Tibial nerve (tissue), 4 donors: Measurements from ENCODE around the gene NUP85. TPM values are rescaled to one million over a fixed set of nuclear protein-coding genes. Genes with fewer than 3 reads are reported as not detected.

ENCODE experiments used
- DNase-seq, 2 donors: peaks; one replicate each; pipeline ENCODE4 v3.0.0-alpha.2; 2019; ENCODE audit warnings: low spot score in 2 of 2
- H3K27ac ChIP-seq, 4 donors: fragments of 200-600 bp; sonication (generic) in 3 of 4; one replicate each; pipeline ENCODE4 v1.5.1; 2017 to 2019; ENCODE audit warnings: mild to moderate bottlenecking in 1 of 4
- H3K27me3 ChIP-seq, 2 donors: fragments of 200-600 bp; sonication (generic) in 1 of 2; one replicate each; pipeline versions ENCODE4 v1.5.1 to v1.6.0; 2017 to 2019
- H3K36me3 ChIP-seq, 3 donors: fragments of 200-600 bp; sonication (generic); one replicate each; pipeline ENCODE4 v1.5.1; 2018 to 2019
- H3K4me1 ChIP-seq, 4 donors: fragments of 200-600 bp; sonication (generic) in 3 of 4; one replicate each; pipeline ENCODE4 v1.5.1; 2017 to 2019
- H3K4me3 ChIP-seq, 4 donors: fragments of 200-600 bp; sonication (generic) in 3 of 4; one replicate each; pipeline ENCODE4 v1.5.1; 2017 to 2019; ENCODE audit warnings: mild to moderate bottlenecking in 1 of 4, moderate library complexity in 1 of 4
- H3K9me3 ChIP-seq, 4 donors: fragments of 200-600 bp; sonication (generic) in 3 of 4; one replicate each; pipeline ENCODE4 v1.5.1; 2017 to 2019
- CTCF ChIP-seq, 5 experiments: fragments of 200-600 bp in 3 of 5; fragments of 450-650 bp in 2 of 5; sonication (generic) in 3 of 5; IDR thresholded peaks; one replicate each; pipeline ENCODE4 v1.5.1; 2016 to 2019; ENCODE audit warnings: antibody characterized with exemption in 5 of 5, mild to moderate bottlenecking in 3 of 5, moderate library complexity in 2 of 5
- EP300 ChIP-seq, 2 donors: sonication (generic); formaldehyde crosslinking; IDR thresholded peaks; one replicate each; pipeline ENCODE4 v1.6.1; 2017; ENCODE audit warnings: antibody characterized with exemption in 2 of 2, mild to moderate bottlenecking in 1 of 2
- POLR2A ChIP-seq, 2 donors: fragments of 450-650 bp; IDR thresholded peaks; one replicate each; pipeline ENCODE4 v1.6.1; 2017; ENCODE audit warnings: antibody characterized with exemption in 2 of 2, mild to moderate bottlenecking in 2 of 2, moderate library complexity in 2 of 2
- WGBS, 2 donors: methylation state at CpG; one replicate each; pipeline ENCODE4 v1.1.5; 2018; 5-methylcytosine and 5-hydroxymethylcytosine counted together
- total RNA-seq, 4 donors: library from RNA; depleted of rRNA; stranded (reverse); fragments of >200 nt; gene quantifications; one replicate each; pipeline ENCODE4 v1.1.0, GENCODE V29; 2016

NUP85 gene
- total RNA-seq, 4 donors from 2014 or later, result 38.1 to 68.6 (median 53.2) TPM

GRCh38 chr17:75285123-75285522, 79.6 kb downstream of the NUP85 start:
- TF ChIP-seq EP300 (IDR thresholded peaks at IDR 0.05), result no peak
- TF ChIP-seq CTCF (IDR thresholded peaks at IDR 0.05), result no peak
- TF ChIP-seq POLR2A (IDR thresholded peaks at IDR 0.05), result no peak
- H3K4me1 ChIP-seq, result peaks cover 0 to 14% (median 4%) of the 10 kb centered on the region in 4 donors
- H3K4me3 ChIP-seq, result no peak overlapping the region
- H3K36me3 ChIP-seq, result peaks cover 0 to 63% (median 7%) of the 10 kb centered on the region in 3 donors
- no peak overlapping the region for H3K27ac ChIP-seq
- DNase-seq, result no peak
- 80 to 81% methylated on average over 6 of the region's 6 CpGs for WGBS, 2 donors
- no peaks in the 10 kb centered on the region for H3K27me3 ChIP-seq
- no peaks in the 10 kb centered on the region for H3K9me3 ChIP-seq

Other genes starting within 250 kb of the NUP85 start
- 10 to 100 TPM in 1 of 4 donors, 1 to 10 TPM in 3; 5.7 to 11.6 (median 8.9) TPM for gene HID1, start 232.9 kb upstream of the NUP85 start, total RNA-seq
- gene CDR2L, start 218.0 kb upstream of the NUP85 start, total RNA-seq, result 10 to 100 TPM; 10.7 to 19.2 (median 13.9) TPM
- 10 to 100 TPM; 32.1 to 51.9 (median 46.0) TPM for gene MRPL58, start 193.0 kb upstream of the NUP85 start, total RNA-seq
- gene ATP5PD, start 158.7 kb upstream of the NUP85 start, total RNA-seq, result 100 to 1,000 TPM; 171 to 241 (median 220) TPM
- gene KCTD2, start 158.5 kb upstream of the NUP85 start, total RNA-seq, result 10 to 100 TPM; 24.9 to 33.5 (median 32.6) TPM
- gene SLC16A5, start 117.7 kb upstream of the NUP85 start, total RNA-seq, result 10 to 100 TPM in 1 of 4 donors, 1 to 10 TPM in 3; 4.6 to 27.9 (median 7.7) TPM
- 10 to 100 TPM in 1 of 4 donors, 1 to 10 TPM in 3; 4.2 to 12.0 (median 8.3) TPM for gene ARMC7, start 95.7 kb upstream of the NUP85 start, total RNA-seq
- gene NT5C, start 73.9 kb upstream of the NUP85 start, total RNA-seq, result 100 to 1,000 TPM; 137 to 194 (median 166) TPM
- gene JPT1, start 51.2 kb upstream of the NUP85 start, total RNA-seq, result 10 to 100 TPM; 13.5 to 53.4 (median 32.4) TPM
- 10 to 100 TPM; 38.1 to 62.9 (median 59.8) TPM for gene SUMO2, start 22.7 kb upstream of the NUP85 start, total RNA-seq
- 10 to 100 TPM; 45.5 to 66.0 (median 56.6) TPM for gene GGA3, start 55.9 kb downstream of the NUP85 start, total RNA-seq
- gene MRPS7, start 56.2 kb downstream of the NUP85 start, total RNA-seq, result 10 to 100 TPM; 31.2 to 36.6 (median 33.6) TPM
- gene MIF4GD, start 65.6 kb downstream of the NUP85 start, total RNA-seq, result 10 to 100 TPM; 18.4 to 53.1 (median 41.0) TPM
- gene SLC25A19, start 83.8 kb downstream of the NUP85 start, total RNA-seq, result 10 to 100 TPM; 16.7 to 23.1 (median 20.1) TPM
- 100 to 1,000 TPM in 3 of 4 donors, 10 to 100 TPM in 1; 77.6 to 139 (median 133) TPM for gene GRB2, start 200.0 kb downstream of the NUP85 start, total RNA-seq